Measurements from ENCODE around the gene ACTL10. TPM values are rescaled to one million over a fixed set of nuclear protein-coding genes. Genes with fewer than 3 reads are reported as not detected.

The ACTL10 gene
- total and polyA plus RNA-seq, 2 of the 13 experiments (the other 11 are each of a cell fraction or from before 2014, with no cell fraction given): not detected

DNA sequence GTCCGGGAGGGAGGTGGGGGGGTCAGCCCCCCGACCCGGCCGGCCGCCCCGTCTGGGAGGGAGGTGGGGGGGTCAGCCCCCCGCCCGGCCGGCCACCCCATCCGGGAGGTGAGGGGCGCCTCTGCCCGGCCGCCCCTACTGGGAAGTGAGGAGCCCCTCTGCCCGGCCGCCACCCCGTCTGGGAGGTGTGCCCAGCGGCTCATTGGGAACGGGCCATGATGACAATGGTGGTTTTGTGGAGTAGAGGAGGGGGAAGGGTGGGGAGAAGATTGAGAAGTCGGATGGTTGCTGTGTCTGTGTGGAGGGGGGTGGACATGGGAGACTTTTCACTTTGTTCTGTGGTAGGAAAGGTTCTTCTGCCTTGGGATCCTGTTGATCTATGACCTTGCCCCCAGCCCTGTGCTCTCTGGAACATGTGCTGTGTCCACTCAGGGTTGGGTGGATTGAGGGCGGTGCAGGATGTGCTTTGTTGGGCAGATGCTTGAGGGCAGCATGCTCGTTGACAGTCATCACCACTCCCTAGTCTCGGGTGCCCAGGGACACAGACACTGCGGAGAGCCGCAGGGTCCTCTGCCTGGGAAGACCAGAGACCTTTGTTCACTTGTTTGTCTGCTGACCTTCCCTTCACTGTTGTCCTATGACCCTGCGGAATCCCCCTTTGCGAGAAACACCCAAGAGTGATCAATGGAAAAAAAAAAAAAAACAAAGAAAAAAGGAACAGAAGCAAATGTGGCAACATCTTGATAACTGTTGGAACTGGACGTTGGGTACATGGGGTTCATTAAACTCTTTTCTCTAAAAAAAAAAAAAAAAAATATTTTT, 35.1 kb downstream of the ACTL10 start (continued):
- TF ChIP-seq ZNF414 (CRISPR knock-in tag; IDR thresholded peaks at IDR 0.05): peak; percentile 93
- TF ChIP-seq MEF2D (CRISPR knock-in tag; IDR thresholded peaks at IDR 0.05): peak; percentile 87; the same call in 1 of the 2 replicates
- TF ChIP-seq, protein P1, sequence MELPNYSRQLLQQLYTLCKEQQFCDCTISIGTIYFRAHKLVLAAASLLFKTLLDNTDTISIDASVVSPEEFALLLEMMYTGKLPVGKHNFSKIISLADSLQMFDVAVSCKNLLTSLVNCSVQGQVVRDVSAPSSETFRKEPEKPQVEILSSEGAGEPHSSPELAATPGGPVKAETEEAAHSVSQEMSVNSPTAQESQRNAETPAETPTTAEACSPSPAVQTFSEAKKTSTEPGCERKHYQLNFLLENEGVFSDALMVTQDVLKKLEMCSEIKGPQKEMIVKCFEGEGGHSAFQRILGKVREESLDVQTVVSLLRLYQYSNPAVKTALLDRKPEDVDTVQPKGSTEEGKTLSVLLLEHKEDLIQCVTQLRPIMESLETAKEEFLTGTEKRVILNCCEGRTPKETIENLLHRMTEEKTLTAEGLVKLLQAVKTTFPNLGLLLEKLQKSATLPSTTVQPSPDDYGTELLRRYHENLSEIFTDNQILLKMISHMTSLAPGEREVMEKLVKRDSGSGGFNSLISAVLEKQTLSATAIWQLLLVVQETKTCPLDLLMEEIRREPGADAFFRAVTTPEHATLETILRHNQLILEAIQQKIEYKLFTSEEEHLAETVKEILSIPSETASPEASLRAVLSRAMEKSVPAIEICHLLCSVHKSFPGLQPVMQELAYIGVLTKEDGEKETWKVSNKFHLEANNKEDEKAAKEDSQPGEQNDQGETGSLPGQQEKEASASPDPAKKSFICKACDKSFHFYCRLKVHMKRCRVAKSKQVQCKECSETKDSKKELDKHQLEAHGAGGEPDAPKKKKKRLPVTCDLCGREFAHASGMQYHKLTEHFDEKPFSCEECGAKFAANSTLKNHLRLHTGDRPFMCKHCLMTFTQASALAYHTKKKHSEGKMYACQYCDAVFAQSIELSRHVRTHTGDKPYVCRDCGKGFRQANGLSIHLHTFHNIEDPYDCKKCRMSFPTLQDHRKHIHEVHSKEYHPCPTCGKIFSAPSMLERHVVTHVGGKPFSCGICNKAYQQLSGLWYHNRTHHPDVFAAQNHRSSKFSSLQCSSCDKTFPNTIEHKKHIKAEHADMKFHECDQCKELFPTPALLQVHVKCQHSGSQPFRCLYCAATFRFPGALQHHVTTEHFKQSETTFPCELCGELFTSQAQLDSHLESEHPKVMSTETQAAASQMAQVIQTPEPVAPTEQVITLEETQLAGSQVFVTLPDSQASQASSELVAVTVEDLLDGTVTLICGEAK (IDR thresholded peaks at IDR 0.05): no peak
- TF ChIP-seq, protein P1 (CRISPR knock-in tag; IDR thresholded peaks at IDR 0.05): peak; percentile 78
- TF ChIP-seq IRX3 (CRISPR knock-in tag; IDR thresholded peaks at IDR 0.05; ENCODE audit: borderline replicate concordance, low read depth): no peak; the same call in 1 of the 2 replicates
- TF ChIP-seq REL (CRISPR knock-in tag; conservative IDR thresholded peaks at IDR 0.05): no peak
- 0 out of 2 replicates have a peak, but pooled peaks have one; percentile 75 for TF ChIP-seq KLF12 (CRISPR knock-in tag; IDR thresholded peaks at IDR 0.05; ENCODE audit: borderline replicate concordance)
- TF ChIP-seq NFRKB (IDR thresholded peaks at IDR 0.05): no peak
- no peak for TF ChIP-seq SCMH1 (CRISPR knock-in tag; IDR thresholded peaks at IDR 0.05; ENCODE audit: borderline replicate concordance)
- TF ChIP-seq ATF4 (CRISPR knock-in tag; IDR thresholded peaks at IDR 0.05): no peak
- TF ChIP-seq GFI1 (CRISPR knock-in tag; IDR thresholded peaks at IDR 0.05; ENCODE audit: borderline replicate concordance): no peak; the same call in 1 of the 2 replicates
- no peak for TF ChIP-seq MTF2 (CRISPR knock-in tag; IDR thresholded peaks at IDR 0.05; ENCODE audit: borderline replicate concordance)
- no peak for TF ChIP-seq ATF3 (CRISPR knock-in tag; IDR thresholded peaks at IDR 0.05)
- TF ChIP-seq PHB2 (IDR thresholded peaks at IDR 0.05; ENCODE audit: partially characterized antibody): no peak
- peak; percentile 88 for TF ChIP-seq RXRB (CRISPR knock-in tag; IDR thresholded peaks at IDR 0.05; ENCODE audit: borderline replicate concordance)
- peak; percentile 81 for TF ChIP-seq JUND (CRISPR knock-in tag; IDR thresholded peaks at IDR 0.05)
- TF ChIP-seq FOXA3 (CRISPR knock-in tag; IDR thresholded peaks at IDR 0.05): peak; percentile 87
- TF ChIP-seq ZNF839 (CRISPR knock-in tag; IDR thresholded peaks at IDR 0.05; ENCODE audit: borderline replicate concordance): 0 out of 2 replicates have a peak, but pooled peaks have one; percentile 43
- peak; percentile 35; the same call in 1 of the 2 replicates for TF ChIP-seq ZNF3 (CRISPR knock-in tag; IDR thresholded peaks at IDR 0.05)
